Suprapubic skin (tissue), 4 donors: ENCODE results near the gene CHM. TPM values are rescaled to one million over a fixed set of nuclear protein-coding genes. Genes with fewer than 3 reads are reported as not detected.
"Not testable (repeated sequence)": the region's sequence is repeated elsewhere in the genome, so short reads cannot be mapped to it uniquely, and the experiment has no call there.

ENCODE experiments used
- DNase-seq, 2 donors: peaks; one replicate each; pipeline ENCODE4 v3.0.0-alpha.2; 2019; ENCODE audit warnings: low spot score in 2 of 2
- H3K27ac ChIP-seq: fragments of 200-600 bp; sonication (generic); one replicate; pipeline ENCODE4 v1.5.1; 2019
- H3K27me3 ChIP-seq: fragments of 200-600 bp; sonication (generic); one replicate; pipeline ENCODE4 v1.5.1; 2019
- H3K36me3 ChIP-seq: fragments of 200-600 bp; sonication (generic); one replicate; pipeline ENCODE4 v1.5.1; 2019
- H3K4me1 ChIP-seq: fragments of 200-600 bp; sonication (generic); one replicate; pipeline ENCODE4 v1.5.1; 2019
- H3K4me3 ChIP-seq: fragments of 200-600 bp; sonication (generic); one replicate; pipeline ENCODE4 v1.5.1; 2019; ENCODE audit warnings: mild to moderate bottlenecking
- H3K9me3 ChIP-seq: fragments of 200-600 bp; sonication (generic); one replicate; pipeline ENCODE4 v1.5.1; 2019
- CTCF ChIP-seq, 2 donors: fragments of 200-600 bp in 1 of 2; fragments of 450-650 bp in 1 of 2; sonication (generic) in 1 of 2; IDR thresholded peaks; one replicate each; pipeline ENCODE4 v1.5.1; 2016 to 2019; ENCODE audit warnings: antibody characterized with exemption in 2 of 2, mild to moderate bottlenecking in 1 of 2, moderate library complexity in 1 of 2
- EP300 ChIP-seq: sonication (generic); formaldehyde crosslinking; IDR thresholded peaks from one replicate; pipeline ENCODE4 v1.6.1; 2017; ENCODE audit warnings: antibody characterized with exemption
- POLR2A ChIP-seq, 2 donors: fragments of 450-650 bp; IDR thresholded peaks; one replicate each; pipeline ENCODE4 v1.6.1; 2017; ENCODE audit warnings: antibody characterized with exemption in 2 of 2, mild to moderate bottlenecking in 2 of 2, moderate library complexity in 2 of 2
- POLR2AphosphoS5 ChIP-seq, 3 donors: sonication (generic); formaldehyde crosslinking; IDR thresholded peaks; one replicate each; pipeline ENCODE4 v1.6.1; 2017; ENCODE audit warnings: antibody characterized with exemption in 3 of 3
- WGBS: methylation state at CpG from one replicate; pipeline ENCODE4 v1.1.5; 2018; 5-methylcytosine and 5-hydroxymethylcytosine counted together
- total RNA-seq, 4 donors: library from RNA; depleted of rRNA; stranded (reverse); fragments of >200 nt; gene quantifications; one replicate each; pipeline ENCODE4 v1.1.0, GENCODE V29; 2016

The CHM gene
- total RNA-seq, 4 donors from 2014 or later: 9.5 to 18.9 (median 12.8) TPM

DNA sequence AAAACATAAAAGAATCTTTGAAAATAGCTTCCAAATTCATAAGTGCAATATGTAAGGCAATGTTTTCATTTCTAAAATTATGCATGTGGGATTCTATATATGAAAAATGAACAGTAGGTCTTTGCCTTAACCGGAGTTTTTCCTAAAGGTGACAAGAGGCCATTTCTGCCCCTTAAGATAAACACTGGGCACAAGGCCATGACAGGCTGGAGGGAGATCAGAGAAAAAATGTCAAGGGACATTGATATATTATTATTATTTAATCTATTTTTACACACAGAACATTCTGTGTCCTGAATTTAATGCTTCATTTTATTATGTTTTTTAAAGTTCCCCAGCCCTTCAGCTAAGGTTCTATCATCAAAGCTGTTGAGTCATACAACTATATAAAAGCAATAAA, 118.8 kb downstream of the CHM start:
- TF ChIP-seq CTCF (IDR thresholded peaks at IDR 0.05): no peak
- TF ChIP-seq POLR2AphosphoS5 (IDR thresholded peaks at IDR 0.05): no peak
- TF ChIP-seq EP300: no peak
- no peak for TF ChIP-seq POLR2A (IDR thresholded peaks at IDR 0.05)
- H3K9me3 ChIP-seq: no peaks in the 10 kb centered on the region
- no peak overlapping the region for H3K4me3 ChIP-seq
- H3K27ac ChIP-seq: no peak overlapping the region
- DNase-seq: no peak
- no peaks in the 10 kb centered on the region for H3K36me3 ChIP-seq
- H3K4me1 ChIP-seq: no peaks in the 10 kb centered on the region
- no peaks in the 10 kb centered on the region for H3K27me3 ChIP-seq
- 68% methylated on average over 1 of the region's 1 CpG for WGBS

- Histone ChIP-seq H3K27ac (no peak overlapping the region), H3K27me3 (no peaks in the 10 kb centered on the region), H3K4me3 (no peak overlapping the region), H3K4me1 (no peaks in the 10 kb centered on the region), H3K36me3 (no peaks in the 10 kb centered on the region), H3K9me3 (no peaks in the 10 kb centered on the region)
- no peak for DNase-seq
- WGBS: 59% methylated on average over 1 of the region's 1 CpG
- TF ChIP-seq CTCF (IDR thresholded peaks at IDR 0.05) (no peak), POLR2A (IDR thresholded peaks at IDR 0.05) (no peak), POLR2AphosphoS5 (IDR thresholded peaks at IDR 0.05) (no peak), EP300 (no peak)
Measured at GRCh38 chrX:85927740-85928139, 119.6 kb downstream of the CHM start.

GRCh38 chrX:85922821-85923220, 124.5 kb downstream of the CHM start:
- Histone ChIP-seq H3K4me3 (no peak overlapping the region), H3K9me3 (no peaks in the 10 kb centered on the region), H3K36me3 (no peaks in the 10 kb centered on the region), H3K27me3 (no peaks in the 10 kb centered on the region), H3K27ac (no peak overlapping the region), H3K4me1 (no peaks in the 10 kb centered on the region)
- WGBS: 73% methylated on average over 3 of the region's 3 CpGs
- TF ChIP-seq POLR2AphosphoS5 (IDR thresholded peaks at IDR 0.05) (no peak), POLR2A (IDR thresholded peaks at IDR 0.05) (no peak), CTCF (IDR thresholded peaks at IDR 0.05) (no peak), EP300 (no peak)
- DNase-seq: no peak

GRCh38 chrX:85916656-85917280, 130.6 kb downstream of the CHM start:
- H3K9me3 ChIP-seq, DNase-seq, H3K27ac ChIP-seq, H3K4me3 ChIP-seq, H3K4me1 ChIP-seq, H3K27me3 ChIP-seq, H3K36me3 ChIP-seq: not testable (repeated sequence)
- WGBS: 93% methylated on average over 2 of the region's 2 CpGs

GRCh38 chrX:85914431-85914830, 132.9 kb downstream of the CHM start:
- Histone ChIP-seq H3K27me3 (no peaks in the 10 kb centered on the region), H3K36me3 (no peaks in the 10 kb centered on the region), H3K9me3 (no peaks in the 10 kb centered on the region), H3K4me1 (no peaks in the 10 kb centered on the region), H3K27ac (no peak overlapping the region), H3K4me3 (no peak overlapping the region)
- DNase-seq: no peak
- 87% methylated on average over 6 of the region's 6 CpGs for WGBS
- TF ChIP-seq EP300: no peak

DNA sequence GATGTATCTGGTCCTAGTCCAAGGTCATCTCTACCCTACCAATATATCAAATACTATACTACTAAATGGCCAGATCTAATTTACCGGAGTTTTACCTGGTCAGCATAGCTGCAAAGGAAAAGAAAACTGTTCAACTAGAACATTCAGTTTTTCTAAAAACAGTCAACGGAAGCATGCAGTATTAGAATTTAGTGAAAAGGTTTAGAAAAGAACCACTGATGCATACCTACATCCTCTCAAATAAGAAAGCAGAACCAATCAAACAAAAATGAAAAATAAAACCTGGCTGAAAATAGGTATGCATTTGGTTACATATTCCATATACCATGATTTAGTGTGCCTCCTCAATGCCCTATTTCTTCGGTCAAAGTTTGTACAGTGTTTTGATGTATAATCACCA, 140.0 kb downstream of the CHM start:
- no peaks in the 10 kb centered on the region for H3K36me3 ChIP-seq
- TF ChIP-seq EP300: no peak
- no peak for TF ChIP-seq POLR2A (IDR thresholded peaks at IDR 0.05)
- no peak for TF ChIP-seq CTCF (IDR thresholded peaks at IDR 0.05)
- TF ChIP-seq POLR2AphosphoS5 (IDR thresholded peaks at IDR 0.05): no peak

More for the DNA sequence above, 140.0 kb downstream of the CHM start:
- DNase-seq: no peak
- Histone ChIP-seq H3K27ac (no peak overlapping the region), H3K4me1 (no peaks in the 10 kb centered on the region), H3K4me3 (no peak overlapping the region), H3K9me3 (no peaks in the 10 kb centered on the region), H3K27me3 (no peaks in the 10 kb centered on the region)
- WGBS: 95% methylated on average over 3 of the region's 3 CpGs
